C1 segment of cervical spinal cord (tissue), 14 donors: ENCODE data around the gene IKZF5.

Source experiments
- DNase-seq, 14 donors: peaks; one replicate each; lab custom pipeline; 2025; lab: John Stamatoyannopoulos, UW

The IKZF5 gene

DNA sequence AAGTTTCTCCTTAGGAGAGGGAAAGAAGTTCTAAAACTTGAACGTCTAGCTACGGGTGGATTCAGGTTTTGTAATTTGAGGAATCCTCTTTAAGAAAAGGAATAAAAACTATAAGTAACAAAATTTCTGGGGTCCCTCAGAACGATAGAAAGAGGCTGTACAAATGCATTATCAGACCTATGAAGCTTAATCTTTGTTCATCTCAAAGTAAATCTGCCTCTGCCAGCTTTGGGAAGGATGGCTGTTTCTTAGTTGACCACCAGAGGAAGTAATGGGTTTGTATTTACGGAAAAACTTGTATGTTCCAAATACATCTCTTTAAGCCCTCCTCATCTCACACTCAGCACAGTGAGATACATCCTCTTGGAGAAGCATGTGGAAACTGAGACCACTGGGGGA lies 27.5 kb downstream of the IKZF5 start:
- DNase-seq = peak in 1 of 14 donors; percentile 17

- peak; percentile 62 to 99 (median 92) for DNase-seq
These were observed 28.2 kb downstream of the IKZF5 start, which contains the start of gene PSTK for GRCh38 chr10:122980209-122981065. Gene PSTK, plus strand, starts transcription at chr10:122980401. Its CDS starts 79 bp downstream, at chr10:122980480.

DNA sequence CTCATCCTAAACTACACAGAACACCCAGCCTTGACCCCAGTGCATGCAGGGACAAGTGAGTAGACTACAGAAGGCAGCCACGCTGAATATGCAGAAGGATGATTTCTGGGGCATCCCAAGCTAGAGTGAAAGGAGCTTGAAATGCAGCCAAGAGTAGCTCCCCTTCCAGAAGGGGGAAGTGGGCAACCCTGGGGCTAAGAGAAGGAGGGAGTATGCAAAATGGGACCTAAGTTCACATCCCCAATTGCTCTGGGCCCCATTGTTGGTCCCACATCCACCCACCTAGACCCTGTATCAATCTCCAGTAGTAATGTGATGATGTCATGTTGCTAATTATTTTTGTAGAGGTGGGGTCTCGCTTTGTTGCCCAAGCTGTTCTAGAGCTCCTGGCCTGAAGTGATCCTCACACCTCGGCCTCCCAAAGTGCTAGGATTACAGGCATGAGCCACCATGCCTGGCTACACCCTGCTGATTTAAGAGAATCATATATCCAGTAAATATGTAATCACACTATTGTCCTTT lies 34.0 kb downstream of the IKZF5 start:
- DNase-seq = no peak

DNA sequence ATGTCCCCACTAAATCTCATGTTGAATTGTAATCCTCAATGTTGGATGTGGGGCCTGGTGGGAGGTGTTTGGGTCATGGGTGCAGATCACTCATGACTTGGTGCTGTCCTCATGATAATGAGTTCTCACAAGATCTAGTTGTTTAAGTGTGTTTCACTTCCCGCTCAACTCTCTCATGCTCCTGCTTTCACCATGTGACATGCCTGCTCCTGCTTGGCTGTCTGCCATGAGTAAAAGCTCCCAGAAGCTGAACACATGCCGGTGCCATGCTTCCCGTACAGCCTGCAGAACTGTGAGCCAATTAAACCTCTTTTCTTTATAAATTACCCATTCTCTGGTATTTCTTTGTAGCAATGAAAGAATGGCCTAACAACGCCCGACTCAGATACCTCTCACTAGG lies 34.6 kb downstream of the IKZF5 start:
- DNase-seq = no peak

DNA sequence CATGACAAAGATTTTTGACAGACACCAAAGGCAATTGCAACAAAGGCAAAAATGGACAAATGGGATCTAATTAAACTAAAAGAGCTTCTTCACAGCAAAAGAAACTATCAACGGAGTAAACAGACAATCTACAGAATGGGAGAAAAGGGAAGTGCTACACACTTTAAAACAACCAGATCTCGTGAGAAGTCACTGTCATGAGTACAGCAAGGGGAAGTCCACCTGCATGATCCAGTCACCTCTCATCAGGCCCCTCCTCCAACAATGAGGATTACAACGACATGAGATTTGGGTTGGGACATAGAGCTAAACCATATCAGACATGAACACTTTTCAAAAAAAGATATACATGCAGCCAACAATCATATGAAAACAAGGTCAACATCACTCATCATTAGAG lies 39.9 kb downstream of the IKZF5 start:
- no peak for DNase-seq

DNA sequence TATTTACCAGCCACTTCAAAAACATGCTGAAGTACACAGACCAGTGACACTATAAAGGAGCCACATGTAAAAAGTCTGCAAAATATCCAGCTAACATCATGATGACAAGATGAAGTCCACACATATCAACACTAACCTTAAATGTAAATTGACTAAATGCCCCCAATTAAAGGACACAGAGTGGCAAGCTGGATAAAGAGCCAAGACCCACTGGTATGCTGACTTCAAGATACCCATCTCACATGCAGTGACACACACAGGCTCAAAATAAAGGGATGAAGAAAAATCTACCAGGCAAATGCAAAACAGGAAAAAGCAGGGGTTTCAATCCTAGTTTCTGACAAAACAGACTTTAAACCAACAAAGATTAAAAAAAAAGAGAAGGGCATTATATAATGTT lies 41.7 kb downstream of the IKZF5 start:
- no peak for DNase-seq

- DNase-seq = no peak
These were observed 46.2 kb downstream of the IKZF5 start for GRCh38 chr10:122962405-122962804.

GRCh38 chr10:122957474-122957873 lies 51.1 kb downstream of the IKZF5 start:
- DNase-seq = no peak

DNA sequence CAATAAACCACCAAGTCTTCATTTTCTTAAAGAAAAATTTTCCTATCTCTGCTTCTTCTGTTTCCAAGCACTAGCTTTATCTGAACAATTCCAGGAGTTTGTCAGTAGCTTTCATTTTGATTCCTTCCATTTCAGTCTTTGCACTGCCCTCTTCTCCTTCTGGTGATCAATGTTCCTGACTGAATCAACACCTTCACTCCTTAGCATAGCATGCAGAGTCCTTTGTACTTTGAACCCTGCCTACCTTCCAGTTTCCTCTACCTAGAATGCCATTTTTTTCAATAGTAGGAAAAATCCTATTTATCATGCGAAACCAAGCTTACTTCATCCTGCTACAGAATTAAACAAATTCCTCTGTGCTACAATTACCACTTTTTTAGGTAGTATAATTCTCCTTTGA lies 52.7 kb downstream of the IKZF5 start:
- no peak for DNase-seq

GRCh38 chr10:122954731-122955050 lies 53.9 kb downstream of the IKZF5 start:
- peak in 1 of 14 donors; percentile 44 for DNase-seq

GRCh38 chr10:122953902-122954730 lies 54.5 kb downstream of the IKZF5 start, which contains the start of gene C10orf88:
Gene C10orf88, minus strand, starts transcription at chr10:122954227. Its CDS starts 49 bp downstream, at chr10:122954178.
- DNase-seq = peak; percentile 77 to 98 (median 95)

DNA sequence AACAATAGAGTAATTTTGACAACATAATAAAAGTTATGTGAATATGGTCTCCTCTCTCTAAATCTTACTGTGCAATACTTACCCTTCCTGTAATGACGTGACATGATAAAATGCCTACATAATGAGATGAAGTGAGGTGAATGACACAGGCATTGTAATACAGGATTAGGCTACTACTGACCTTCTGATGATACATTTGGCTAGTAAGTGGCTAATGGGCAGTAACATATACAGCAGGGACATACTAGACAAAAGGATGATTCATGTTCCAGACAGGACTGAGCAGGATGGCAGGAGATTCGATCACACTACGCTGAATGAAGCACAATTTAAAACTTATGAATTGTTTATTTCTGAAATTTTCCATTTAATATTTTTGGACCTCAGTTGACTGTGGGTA lies 59.3 kb downstream of the IKZF5 start:
- DNase-seq = no peak
